ENCODE results near the gene TMEM30B.

TMEM30B gene

GRCh38 chr14:61231810-61232209 is 49.3 kb downstream of the TMEM30B start:
- FAIRE-seq, result no peak

DNA sequence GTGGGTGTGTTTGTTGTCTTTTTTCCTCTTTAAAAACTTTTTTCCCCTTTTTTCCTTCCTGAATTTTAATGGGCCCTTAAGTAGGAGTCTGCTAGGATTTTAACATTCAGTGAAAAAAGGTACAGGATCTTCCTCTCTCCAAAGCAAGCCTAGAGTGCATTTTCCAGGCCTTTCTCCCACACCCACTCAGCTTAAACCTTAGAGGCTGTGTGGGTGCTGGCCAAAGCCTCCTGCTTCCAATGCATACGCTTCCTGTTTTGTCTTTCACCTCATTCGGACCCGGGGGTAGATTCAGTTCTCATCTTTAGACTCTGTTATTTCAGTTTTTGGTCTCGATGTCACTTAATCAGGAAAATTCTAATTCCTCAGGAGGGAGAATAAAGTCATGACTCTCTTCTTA is 51.2 kb downstream of the TMEM30B start:
- no peak for FAIRE-seq

DNA sequence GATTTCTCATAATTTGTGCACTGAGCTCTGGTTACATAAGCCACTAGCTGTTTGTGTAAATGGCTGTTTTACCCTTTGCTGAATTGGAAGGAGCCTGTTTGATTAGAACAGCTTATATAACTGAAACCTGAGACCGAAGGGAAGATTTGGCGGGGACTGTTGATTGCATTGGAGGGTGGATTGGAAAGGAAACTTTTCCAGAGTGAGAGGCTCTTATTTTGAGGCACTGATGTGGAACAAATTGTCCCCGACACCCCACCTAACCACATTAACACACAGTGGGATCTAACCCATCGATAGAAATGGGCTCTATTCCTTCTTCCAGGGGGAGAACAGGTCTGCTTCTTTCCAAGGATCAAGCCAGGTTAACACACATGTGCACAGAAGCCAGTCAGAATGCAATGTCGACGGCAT is 51.7 kb downstream of the TMEM30B start:
- no peak for FAIRE-seq

- FAIRE-seq, result no peak
Observed at GRCh38 chr14:61227884-61228591, 53.1 kb downstream of the TMEM30B start.
